ENCODE data around the gene IGHMBP2.

IGHMBP2 gene

GRCh38 chr11:68938088-68938487 lies 34.4 kb downstream of the IGHMBP2 start:
- Histone ChIP-seq H3K4me1 (ENCODE audit: control insufficient read depth, insufficient read depth, low read length) (no peaks in the 10 kb centered on the region), H3K27me3 (ENCODE audit: control insufficient read depth, insufficient read depth, low read length) (no peaks in the 10 kb centered on the region), H3K9me3 (ENCODE audit: control insufficient read depth, insufficient read depth, low read length) (no peaks in the 10 kb centered on the region), H3K9ac (ENCODE audit: low read depth, low read length) (no peak overlapping the region), H3K4me3 (ENCODE audit: low read depth, low read length) (no peak overlapping the region), H3K36me3 (ENCODE audit: control insufficient read depth, insufficient read depth, low read length) (peaks cover 41% of the 10 kb centered on the region)

GRCh38 chr11:68938816-68939582 lies 35.3 kb downstream of the IGHMBP2 start:
- Histone ChIP-seq H3K9me3 (ENCODE audit: control insufficient read depth, insufficient read depth, low read length) (no peaks in the 10 kb centered on the region), H3K9ac (ENCODE audit: low read depth, low read length) (no peak overlapping the region), H3K27me3 (ENCODE audit: control insufficient read depth, insufficient read depth, low read length) (no peaks in the 10 kb centered on the region), H3K4me3 (ENCODE audit: low read depth, low read length) (no peak overlapping the region), H3K36me3 (ENCODE audit: control insufficient read depth, insufficient read depth, low read length) (peaks cover 41% of the 10 kb centered on the region), H3K4me1 (ENCODE audit: control insufficient read depth, insufficient read depth, low read length) (no peaks in the 10 kb centered on the region)

DNA sequence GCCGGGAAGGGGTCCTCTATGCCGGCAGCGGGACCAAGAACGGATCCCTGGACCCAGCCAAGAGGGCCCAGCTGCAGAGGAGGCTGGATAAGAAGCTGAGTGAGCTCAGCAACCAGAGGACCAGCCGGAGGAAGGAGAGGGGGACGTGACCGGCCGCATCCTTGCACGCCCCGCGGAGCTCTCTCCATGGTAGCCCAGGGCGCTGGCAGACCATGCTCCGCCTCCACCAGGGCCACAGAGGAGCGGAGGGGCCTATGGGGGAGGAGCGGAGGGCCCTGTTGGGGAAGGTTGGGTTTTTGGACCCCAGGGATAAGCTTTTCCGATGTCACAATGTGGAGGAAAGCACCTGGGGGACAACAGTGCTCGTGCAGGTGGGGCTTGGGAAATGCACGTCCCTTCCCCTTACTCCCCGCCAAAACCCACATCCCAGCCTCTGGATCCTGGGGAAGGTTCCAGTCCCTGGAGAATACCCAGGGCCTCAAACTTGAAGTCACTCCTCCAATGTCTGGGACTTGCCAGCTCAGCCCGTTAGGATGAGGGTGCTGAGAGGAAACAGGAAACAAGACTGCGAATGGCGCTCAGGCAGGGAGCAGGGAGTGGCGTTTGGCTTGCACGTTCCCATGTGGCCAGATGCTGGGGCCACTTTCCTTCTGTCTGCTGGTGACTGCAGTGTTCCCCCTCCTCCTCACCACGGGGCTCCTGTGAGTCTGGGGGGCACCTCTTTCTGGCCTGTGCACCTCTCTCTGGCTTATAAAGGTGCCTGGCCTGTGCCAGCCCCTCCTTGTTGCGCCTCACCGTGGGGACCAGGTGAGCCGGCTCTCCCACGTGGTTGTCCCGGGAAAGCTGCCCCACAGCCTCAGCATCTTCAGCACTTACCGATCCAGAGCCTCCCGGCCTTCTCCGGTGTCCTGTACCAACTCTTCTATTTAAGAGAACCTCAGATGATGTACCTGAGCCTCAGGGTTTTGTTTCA lies 36.2 kb downstream of the IGHMBP2 start:
- Histone ChIP-seq H3K9me3 (ENCODE audit: control insufficient read depth, insufficient read depth, low read length) (no peaks in the 10 kb centered on the region), H3K27me3 (ENCODE audit: control insufficient read depth, insufficient read depth, low read length) (no peaks in the 10 kb centered on the region), H3K9ac (ENCODE audit: low read depth, low read length) (no peak overlapping the region), H3K36me3 (ENCODE audit: control insufficient read depth, insufficient read depth, low read length) (peaks cover 39% of the 10 kb centered on the region), H3K4me3 (ENCODE audit: low read depth, low read length) (no peak overlapping the region), H3K4me1 (ENCODE audit: control insufficient read depth, insufficient read depth, low read length) (no peaks in the 10 kb centered on the region)

- Histone ChIP-seq H3K4me1 (ENCODE audit: control insufficient read depth, insufficient read depth, low read length) (no peaks in the 10 kb centered on the region), H3K9me3 (ENCODE audit: control insufficient read depth, insufficient read depth, low read length) (no peaks in the 10 kb centered on the region), H3K36me3 (ENCODE audit: control insufficient read depth, insufficient read depth, low read length) (peaks cover 37% of the 10 kb centered on the region), H3K27me3 (ENCODE audit: control insufficient read depth, insufficient read depth, low read length) (no peaks in the 10 kb centered on the region), H3K9ac (ENCODE audit: low read depth, low read length) (no peak overlapping the region), H3K4me3 (ENCODE audit: low read depth, low read length) (no peak overlapping the region)
Measured at GRCh38 chr11:68940651-68941323, 37.1 kb downstream of the IGHMBP2 start.

- H3K36me3 ChIP-seq (ENCODE audit: control insufficient read depth, insufficient read depth, low read length), result peaks cover 30% of the 10 kb centered on the region
- no peaks in the 10 kb centered on the region for H3K9me3 ChIP-seq (ENCODE audit: control insufficient read depth, insufficient read depth, low read length)
- H3K4me3 ChIP-seq (ENCODE audit: low read depth, low read length), result no peak overlapping the region
- H3K9ac ChIP-seq (ENCODE audit: low read depth, low read length), result no peak overlapping the region
- no peaks in the 10 kb centered on the region for H3K27me3 ChIP-seq (ENCODE audit: control insufficient read depth, insufficient read depth, low read length)
- no peaks in the 10 kb centered on the region for H3K4me1 ChIP-seq (ENCODE audit: control insufficient read depth, insufficient read depth, low read length)
Measured at GRCh38 chr11:68941324-68942094, 37.8 kb downstream of the IGHMBP2 start.

GRCh38 chr11:68942095-68942620 lies 38.5 kb downstream of the IGHMBP2 start:
- H3K4me3 ChIP-seq (ENCODE audit: low read depth, low read length), result no peak overlapping the region
- H3K9ac ChIP-seq (ENCODE audit: low read depth, low read length), result no peak overlapping the region
- no peaks in the 10 kb centered on the region for H3K9me3 ChIP-seq (ENCODE audit: control insufficient read depth, insufficient read depth, low read length)
- no peaks in the 10 kb centered on the region for H3K27me3 ChIP-seq (ENCODE audit: control insufficient read depth, insufficient read depth, low read length)
- H3K4me1 ChIP-seq (ENCODE audit: control insufficient read depth, insufficient read depth, low read length), result no peaks in the 10 kb centered on the region
- H3K36me3 ChIP-seq (ENCODE audit: control insufficient read depth, insufficient read depth, low read length), result peaks cover 23% of the 10 kb centered on the region

DNA sequence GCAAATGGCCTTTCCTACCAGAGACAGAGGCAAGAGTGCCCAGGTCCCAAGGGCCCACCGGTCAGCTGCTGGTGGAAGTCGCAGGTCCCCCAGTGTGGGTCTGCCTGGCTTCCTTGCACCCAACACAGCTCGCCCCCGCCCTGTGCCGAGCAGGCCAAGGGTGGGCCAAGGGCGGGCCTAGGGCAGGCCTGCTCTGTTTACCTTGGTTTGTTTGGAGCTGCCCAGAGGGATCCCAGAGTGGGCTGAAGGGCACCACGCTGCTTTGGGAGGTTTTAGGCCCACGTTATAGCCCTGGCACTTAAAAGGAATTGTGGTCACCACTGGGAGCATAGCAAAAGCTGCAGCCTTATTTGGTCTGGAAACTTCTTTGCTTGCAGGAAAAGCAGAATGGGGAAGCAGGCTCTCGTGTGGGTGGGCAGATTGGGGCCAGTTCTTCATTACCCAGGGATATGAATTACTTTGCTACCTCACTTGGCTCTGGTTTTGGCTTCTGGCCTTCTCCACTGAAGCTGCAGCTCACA lies 39.1 kb downstream of the IGHMBP2 start:
- no peak overlapping the region for H3K9ac ChIP-seq (ENCODE audit: low read depth, low read length)
- no peaks in the 10 kb centered on the region for H3K9me3 ChIP-seq (ENCODE audit: control insufficient read depth, insufficient read depth, low read length)
- no peak overlapping the region for H3K4me3 ChIP-seq (ENCODE audit: low read depth, low read length)
- H3K36me3 ChIP-seq (ENCODE audit: control insufficient read depth, insufficient read depth, low read length), result peaks cover 17% of the 10 kb centered on the region
- no peaks in the 10 kb centered on the region for H3K27me3 ChIP-seq (ENCODE audit: control insufficient read depth, insufficient read depth, low read length)
- H3K4me1 ChIP-seq (ENCODE audit: control insufficient read depth, insufficient read depth, low read length), result no peaks in the 10 kb centered on the region

DNA sequence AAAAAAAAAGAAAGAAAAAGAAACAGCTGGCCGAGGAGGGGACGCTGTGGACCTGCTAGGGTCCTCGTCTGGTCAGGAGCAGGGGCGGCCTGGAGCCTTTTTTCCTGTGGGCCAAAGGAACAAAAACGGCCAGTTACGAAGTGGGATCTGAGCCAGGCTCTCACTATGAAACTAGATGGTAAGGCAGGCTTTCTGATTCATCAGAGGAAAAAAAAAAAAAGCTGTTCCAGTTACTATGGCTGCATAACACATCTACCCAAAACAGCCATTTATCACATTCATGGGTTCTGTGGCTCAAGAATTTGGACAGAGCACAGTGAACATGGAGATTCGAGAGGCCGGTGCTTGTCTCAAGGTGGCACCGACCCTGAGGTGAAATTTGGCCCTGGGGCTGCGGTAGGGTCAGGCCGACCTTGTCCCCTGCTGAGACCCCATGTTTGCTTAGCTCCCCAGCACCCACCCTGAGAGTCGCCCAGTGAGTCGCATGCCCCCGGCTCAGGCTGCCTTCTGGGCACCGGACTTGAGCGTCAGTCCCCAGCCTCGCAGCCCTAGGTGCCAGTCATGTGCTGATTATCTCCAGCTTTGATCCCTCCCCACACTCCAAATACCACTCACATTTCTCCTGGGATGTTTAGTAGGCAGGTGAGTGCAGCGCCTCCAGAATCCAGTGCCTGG lies 42.9 kb downstream of the IGHMBP2 start:
- no peaks in the 10 kb centered on the region for H3K27me3 ChIP-seq (ENCODE audit: control insufficient read depth, insufficient read depth, low read length)
- H3K9me3 ChIP-seq (ENCODE audit: control insufficient read depth, insufficient read depth, low read length), result no peaks in the 10 kb centered on the region
- H3K36me3 ChIP-seq (ENCODE audit: control insufficient read depth, insufficient read depth, low read length), result no peaks in the 10 kb centered on the region
- no peak overlapping the region for H3K9ac ChIP-seq (ENCODE audit: low read depth, low read length)
- no peaks in the 10 kb centered on the region for H3K4me1 ChIP-seq (ENCODE audit: control insufficient read depth, insufficient read depth, low read length)
- no peak overlapping the region for H3K4me3 ChIP-seq (ENCODE audit: low read depth, low read length)

DNA sequence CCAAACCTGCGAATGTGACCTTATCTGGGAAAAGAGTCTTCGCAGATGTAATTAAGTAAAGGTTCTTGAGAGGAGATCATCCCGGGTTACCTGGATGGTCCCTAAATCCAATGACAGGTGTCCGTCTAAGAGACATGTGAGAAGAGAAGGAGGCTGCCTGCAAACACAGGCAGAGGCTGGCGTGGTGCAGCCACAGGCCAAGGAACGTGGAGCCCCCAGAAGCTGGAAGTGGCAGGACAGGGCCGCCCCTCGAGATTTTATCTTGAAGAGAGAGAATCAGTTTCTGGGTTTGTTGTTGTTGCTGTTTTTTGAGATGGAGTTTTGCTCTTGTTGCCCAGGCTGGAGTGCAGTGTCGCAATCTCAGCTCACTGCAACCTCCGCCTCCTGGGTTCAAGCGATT lies 43.5 kb downstream of the IGHMBP2 start:
- Histone ChIP-seq H3K27me3 (ENCODE audit: control insufficient read depth, insufficient read depth, low read length) (no peaks in the 10 kb centered on the region), H3K9ac (ENCODE audit: low read depth, low read length) (no peak overlapping the region), H3K9me3 (ENCODE audit: control insufficient read depth, insufficient read depth, low read length) (no peaks in the 10 kb centered on the region), H3K4me1 (ENCODE audit: control insufficient read depth, insufficient read depth, low read length) (no peaks in the 10 kb centered on the region), H3K36me3 (ENCODE audit: control insufficient read depth, insufficient read depth, low read length) (no peaks in the 10 kb centered on the region), H3K4me3 (ENCODE audit: low read depth, low read length) (no peak overlapping the region)

DNA sequence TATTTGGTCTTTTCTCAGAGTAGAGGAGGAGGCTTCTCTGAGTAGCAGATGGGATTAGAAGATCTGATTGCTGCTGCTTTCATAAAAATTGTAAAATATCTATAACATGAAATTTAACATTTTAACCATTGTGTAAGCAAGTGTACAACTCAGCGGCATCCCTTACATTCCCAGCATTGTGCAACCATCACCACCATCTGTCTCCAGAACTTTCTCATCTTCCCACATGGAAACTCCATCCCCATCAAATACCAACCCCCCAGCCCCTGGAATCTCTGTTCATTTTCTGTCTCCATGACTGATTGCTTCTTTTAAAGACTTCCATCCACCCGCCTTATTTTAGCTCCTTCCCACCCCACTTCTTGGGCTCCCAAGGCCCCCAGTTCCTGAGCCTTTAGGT lies 44.8 kb downstream of the IGHMBP2 start:
- H3K36me3 ChIP-seq (ENCODE audit: control insufficient read depth, insufficient read depth, low read length), result no peaks in the 10 kb centered on the region
- no peaks in the 10 kb centered on the region for H3K4me1 ChIP-seq (ENCODE audit: control insufficient read depth, insufficient read depth, low read length)
- no peak overlapping the region for H3K9ac ChIP-seq (ENCODE audit: low read depth, low read length)
- no peak overlapping the region for H3K4me3 ChIP-seq (ENCODE audit: low read depth, low read length)
- no peaks in the 10 kb centered on the region for H3K27me3 ChIP-seq (ENCODE audit: control insufficient read depth, insufficient read depth, low read length)
- no peaks in the 10 kb centered on the region for H3K9me3 ChIP-seq (ENCODE audit: control insufficient read depth, insufficient read depth, low read length)

Measured in iPS-15b (cell line).